ENCODE data around the gene ECSIT. TPM values are rescaled to one million over a fixed set of nuclear protein-coding genes. Genes with fewer than 3 reads are reported as not detected.

ECSIT gene
- polyA plus RNA-seq, 2 of the 4 experiments (the other 2 are of a cell fraction), result 23.0 to 29.7 TPM

DNA sequence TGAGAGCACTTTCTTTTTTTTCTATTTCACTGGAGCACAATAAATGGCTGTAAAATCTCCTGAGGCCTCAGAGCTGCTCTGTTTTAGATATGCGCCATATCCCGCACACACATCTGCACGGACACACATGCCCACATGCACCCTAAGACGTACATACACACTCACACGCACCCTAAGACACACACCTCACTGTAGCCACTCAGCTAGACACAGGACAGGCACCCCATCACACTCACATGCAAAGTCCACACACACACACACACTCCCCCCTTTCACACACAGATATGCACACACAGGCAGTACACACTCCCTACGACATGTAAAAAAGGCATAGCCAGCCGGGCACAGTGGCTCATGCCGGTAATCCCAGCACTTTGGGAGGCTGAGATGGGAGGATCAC lies 21.3 kb upstream of the ECSIT start (continued):
- no peak for TF ChIP-seq PHF8 (IDR thresholded peaks at IDR 0.05; ENCODE audit: borderline replicate concordance, low read depth)
- TF ChIP-seq NR3C1 (IDR thresholded peaks at IDR 0.05), result no peak
- no peak for TF ChIP-seq CHD4 (IDR thresholded peaks at IDR 0.05; ENCODE audit: borderline replicate concordance)

DNA sequence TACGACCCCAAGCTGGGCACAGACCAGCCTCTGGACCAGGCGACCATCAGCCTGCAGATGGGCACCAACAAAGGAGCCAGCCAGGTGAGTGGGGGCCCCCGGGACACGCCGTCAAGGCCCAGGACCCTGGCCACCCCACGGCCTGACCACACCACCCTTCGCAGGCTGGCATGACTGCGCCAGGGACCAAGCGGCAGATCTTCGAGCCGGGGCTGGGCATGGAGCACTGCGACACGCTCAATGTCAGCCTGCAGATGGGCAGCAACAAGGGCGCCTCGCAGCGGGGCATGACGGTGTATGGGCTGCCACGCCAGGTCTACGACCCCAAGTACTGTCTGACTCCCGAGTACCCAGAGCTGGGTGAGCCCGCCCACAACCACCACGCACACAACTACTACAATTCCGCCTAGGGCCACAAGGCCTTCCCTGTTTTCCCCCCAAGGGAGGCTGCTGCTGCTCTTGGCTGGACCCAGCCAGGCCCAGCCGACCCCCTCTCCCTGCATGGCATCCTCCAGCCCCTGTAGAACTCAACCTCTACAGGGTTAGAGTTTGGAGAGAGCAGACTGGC lies 20.5 kb upstream of the ECSIT start:
- TF ChIP-seq HDAC2 (IDR thresholded peaks at IDR 0.05) (no peak), RFX5 (IDR thresholded peaks at IDR 0.05) (no peak), CHD4 (IDR thresholded peaks at IDR 0.05; ENCODE audit: borderline replicate concordance) (no peak), KDM1A (IDR thresholded peaks at IDR 0.05; ENCODE audit: low read depth) (no peak), CEBPB (IDR thresholded peaks at IDR 0.05) (no peak), FOSB (CRISPR knock-in tag; IDR thresholded peaks at IDR 0.05) (no peak), NR3C1 (IDR thresholded peaks at IDR 0.05) (no peak), HOXB5 (CRISPR knock-in tag; IDR thresholded peaks at IDR 0.05) (no peak)
- TF ChIP-seq, protein P1, sequence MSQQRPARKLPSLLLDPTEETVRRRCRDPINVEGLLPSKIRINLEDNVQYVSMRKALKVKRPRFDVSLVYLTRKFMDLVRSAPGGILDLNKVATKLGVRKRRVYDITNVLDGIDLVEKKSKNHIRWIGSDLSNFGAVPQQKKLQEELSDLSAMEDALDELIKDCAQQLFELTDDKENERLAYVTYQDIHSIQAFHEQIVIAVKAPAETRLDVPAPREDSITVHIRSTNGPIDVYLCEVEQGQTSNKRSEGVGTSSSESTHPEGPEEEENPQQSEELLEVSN (IDR thresholded peaks at IDR 0.05; ENCODE audit: borderline replicate concordance, low read depth), result no peak
- Histone ChIP-seq H3K27ac (no peak overlapping the region), H3K4me2 (no peak overlapping the region), H3K9me3 (no peaks in the 10 kb centered on the region), H3K4me3 (no peak overlapping the region), H3K4me1 (no peaks in the 10 kb centered on the region)
- no peak for ATAC-seq
- no peak for FAIRE-seq
- DNase-seq (ENCODE audit: low read depth in 1 of 2, low spot score in 1 of 2), result no peak
- POLR2A ChIA-PET, result no interaction called here
- 100% methylated on average over 2 of the region's 24 CpGs for WGBS (ENCODE audit: missing lambda C conversion rate)
- CTCF ChIA-PET, result interaction anchor here (1.9 kb wide), 1 partner anchor 13 kb away, joined by 7 read pairs; no protein-coding TSS in a partner anchor

DNA sequence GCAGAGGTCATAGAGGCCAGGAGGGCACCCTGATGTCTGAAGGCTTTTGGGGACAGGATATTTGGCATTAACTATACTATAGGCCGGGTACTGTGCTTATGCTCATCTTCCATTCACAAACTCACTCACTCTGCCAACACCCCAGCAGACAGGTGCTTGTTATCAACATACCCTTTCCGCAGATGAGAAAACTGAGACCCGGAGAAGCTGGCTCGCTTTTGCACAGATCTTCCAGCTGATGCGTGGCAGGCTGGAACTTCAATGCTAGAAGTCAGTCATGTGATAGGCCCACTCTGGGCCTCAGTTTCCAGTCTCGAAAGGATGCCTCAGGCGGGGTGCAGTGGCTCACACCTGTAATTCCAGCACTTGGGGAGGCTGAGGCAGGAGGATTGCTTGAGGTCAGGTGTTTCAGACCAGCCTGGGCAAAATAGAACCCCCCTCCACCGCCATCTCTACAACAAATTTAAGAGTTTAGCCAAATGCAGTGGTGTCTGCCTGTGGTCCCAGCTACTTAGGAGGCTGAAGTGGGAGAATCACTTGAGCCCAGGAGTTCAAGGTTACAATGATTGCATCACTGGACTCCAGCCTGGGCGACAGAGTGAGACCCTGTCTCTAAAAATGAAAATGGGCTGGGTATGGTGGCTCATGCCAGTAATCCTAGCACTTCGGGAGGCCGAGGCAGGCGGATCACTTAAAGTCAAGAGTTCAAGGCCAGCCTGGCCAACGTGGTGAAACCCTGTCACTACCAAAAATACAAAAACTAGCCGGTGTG lies 19.2 kb upstream of the ECSIT start:
- ChIA-PET POLR2A (no interaction called here), CTCF (interaction anchor here (1.4 to 1.9 kb wide), 2 partner anchors 12 kb away, joined by 5 to 7 read pairs; no protein-coding TSS in a partner anchor)
- WGBS (ENCODE audit: missing lambda C conversion rate), result 81% methylated on average over 14 of the region's 14 CpGs
- H3K4me1 ChIP-seq, result no peaks in the 10 kb centered on the region
- H3K4me3 ChIP-seq, result no peak overlapping the region
- H3K4me2 ChIP-seq, result no peak overlapping the region
- DNase-seq (ENCODE audit: low read depth in 1 of 2, low spot score in 1 of 2) (no peak), ATAC-seq (no peak), FAIRE-seq (no peak)
- no peak overlapping the region for H3K27ac ChIP-seq
- no peak for TF ChIP-seq HEYL (CRISPR knock-in tag; IDR thresholded peaks at IDR 0.05)
- no peak for TF ChIP-seq BHLHE40 (IDR thresholded peaks at IDR 0.05; ENCODE audit: low read depth, low read length)
- TF ChIP-seq NPAS2 (CRISPR knock-in tag; IDR thresholded peaks at IDR 0.05; ENCODE audit: borderline replicate concordance), result no peak
- TF ChIP-seq, protein P2, sequence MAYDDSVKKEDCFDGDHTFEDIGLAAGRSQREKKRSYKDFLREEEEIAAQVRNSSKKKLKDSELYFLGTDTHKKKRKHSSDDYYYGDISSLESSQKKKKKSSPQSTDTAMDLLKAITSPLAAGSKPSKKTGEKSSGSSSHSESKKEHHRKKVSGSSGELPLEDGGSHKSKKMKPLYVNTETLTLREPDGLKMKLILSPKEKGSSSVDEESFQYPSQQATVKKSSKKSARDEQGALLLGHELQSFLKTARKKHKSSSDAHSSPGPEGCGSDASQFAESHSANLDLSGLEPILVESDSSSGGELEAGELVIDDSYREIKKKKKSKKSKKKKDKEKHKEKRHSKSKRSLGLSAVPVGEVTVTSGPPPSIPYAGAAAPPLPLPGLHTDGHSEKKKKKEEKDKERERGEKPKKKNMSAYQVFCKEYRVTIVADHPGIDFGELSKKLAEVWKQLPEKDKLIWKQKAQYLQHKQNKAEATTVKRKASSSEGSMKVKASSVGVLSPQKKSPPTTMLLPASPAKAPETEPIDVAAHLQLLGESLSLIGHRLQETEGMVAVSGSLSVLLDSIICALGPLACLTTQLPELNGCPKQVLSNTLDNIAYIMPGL (CRISPR knock-in tag; IDR thresholded peaks at IDR 0.05; ENCODE audit: borderline replicate concordance), result no peak
- no peak for TF ChIP-seq SMC3 (IDR thresholded peaks at IDR 0.05)
- TF ChIP-seq ESRRA (IDR thresholded peaks at IDR 0.05; ENCODE audit: borderline replicate concordance, low read length), result no peak
- no peak for TF ChIP-seq MAZ (IDR thresholded peaks at IDR 0.05; ENCODE audit: borderline replicate concordance, low read depth, low read length)
- no peak for TF ChIP-seq EHF (CRISPR knock-in tag; IDR thresholded peaks at IDR 0.05)
- no peak for TF ChIP-seq ZSCAN20 (CRISPR knock-in tag; IDR thresholded peaks at IDR 0.05)
- TF ChIP-seq RNF2 (IDR thresholded peaks at IDR 0.05; ENCODE audit: borderline replicate concordance, low read depth), result no peak
- TF ChIP-seq HOXB5 (CRISPR knock-in tag; IDR thresholded peaks at IDR 0.05), result no peak
- no peak for TF ChIP-seq RAD21 (conservative IDR thresholded peaks at IDR 0.05 in 1 of 2, IDR thresholded peaks at IDR 0.05 in 1 of 2)
- TF ChIP-seq SREBF2 (IDR thresholded peaks at IDR 0.05), result no peak
- TF ChIP-seq HOXA7 (CRISPR knock-in tag; IDR thresholded peaks at IDR 0.05), result no peak
- no peak for TF ChIP-seq KDM5A (IDR thresholded peaks at IDR 0.05)
- no peak for TF ChIP-seq TFCP2L1 (CRISPR knock-in tag; IDR thresholded peaks at IDR 0.05)
- TF ChIP-seq EP300 (IDR thresholded peaks at IDR 0.05), result no peak
- no peak for TF ChIP-seq ZFP36 (IDR thresholded peaks at IDR 0.05; ENCODE audit: borderline replicate concordance, partially characterized antibody)
- TF ChIP-seq, protein P3, sequence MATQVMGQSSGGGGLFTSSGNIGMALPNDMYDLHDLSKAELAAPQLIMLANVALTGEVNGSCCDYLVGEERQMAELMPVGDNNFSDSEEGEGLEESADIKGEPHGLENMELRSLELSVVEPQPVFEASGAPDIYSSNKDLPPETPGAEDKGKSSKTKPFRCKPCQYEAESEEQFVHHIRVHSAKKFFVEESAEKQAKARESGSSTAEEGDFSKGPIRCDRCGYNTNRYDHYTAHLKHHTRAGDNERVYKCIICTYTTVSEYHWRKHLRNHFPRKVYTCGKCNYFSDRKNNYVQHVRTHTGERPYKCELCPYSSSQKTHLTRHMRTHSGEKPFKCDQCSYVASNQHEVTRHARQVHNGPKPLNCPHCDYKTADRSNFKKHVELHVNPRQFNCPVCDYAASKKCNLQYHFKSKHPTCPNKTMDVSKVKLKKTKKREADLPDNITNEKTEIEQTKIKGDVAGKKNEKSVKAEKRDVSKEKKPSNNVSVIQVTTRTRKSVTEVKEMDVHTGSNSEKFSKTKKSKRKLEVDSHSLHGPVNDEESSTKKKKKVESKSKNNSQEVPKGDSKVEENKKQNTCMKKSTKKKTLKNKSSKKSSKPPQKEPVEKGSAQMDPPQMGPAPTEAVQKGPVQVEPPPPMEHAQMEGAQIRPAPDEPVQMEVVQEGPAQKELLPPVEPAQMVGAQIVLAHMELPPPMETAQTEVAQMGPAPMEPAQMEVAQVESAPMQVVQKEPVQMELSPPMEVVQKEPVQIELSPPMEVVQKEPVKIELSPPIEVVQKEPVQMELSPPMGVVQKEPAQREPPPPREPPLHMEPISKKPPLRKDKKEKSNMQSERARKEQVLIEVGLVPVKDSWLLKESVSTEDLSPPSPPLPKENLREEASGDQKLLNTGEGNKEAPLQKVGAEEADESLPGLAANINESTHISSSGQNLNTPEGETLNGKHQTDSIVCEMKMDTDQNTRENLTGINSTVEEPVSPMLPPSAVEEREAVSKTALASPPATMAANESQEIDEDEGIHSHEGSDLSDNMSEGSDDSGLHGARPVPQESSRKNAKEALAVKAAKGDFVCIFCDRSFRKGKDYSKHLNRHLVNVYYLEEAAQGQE (IDR thresholded peaks at IDR 0.05), result no peak
- H3K9me3 ChIP-seq, result no peaks in the 10 kb centered on the region
